NCI-H1417 treated with DMSO at 0.1 percent for 48 hours (cell line): ENCODE results near the gene CELF3.
"Not testable (repeated sequence)": the region's sequence is repeated elsewhere in the genome, so short reads cannot be mapped to it uniquely, and the experiment has no call there.

Experiments
- DNase-seq: peaks from one replicate; lab custom pipeline; 2025; lab: John Stamatoyannopoulos, UW

The CELF3 gene

GRCh38 chr1:151716771-151717631 is at the start of gene CELF3:
TSS of gene CELF3 (minus strand) at chr1:151716803. CDS start at chr1:151716020, 783 bp downstream.
- DNase-seq, result peak; percentile 91

- no peak for DNase-seq
These were observed 47.4 kb upstream of the CELF3 start for GRCh38 chr1:151763990-151764389.

GRCh38 chr1:151762941-151763921 is 46.6 kb upstream of the CELF3 start, which contains the start of gene MRPL9:
TSS of gene MRPL9 (minus strand) at chr1:151763496. CDS start at chr1:151763479, 17 bp downstream.
- peak; percentile 61 for DNase-seq

GRCh38 chr1:151760597-151761385 is 44.2 kb upstream of the CELF3 start:
- no peak for DNase-seq

- DNase-seq, result no peak
These were observed 42.6 kb upstream of the CELF3 start for GRCh38 chr1:151759241-151759640.

GRCh38 chr1:151756291-151756690 is 39.7 kb upstream of the CELF3 start:
- no peak for DNase-seq

- no peak for DNase-seq
These were observed 24.9 kb upstream of the CELF3 start for GRCh38 chr1:151741516-151741915.

- no peak for DNase-seq
These were observed 23.2 kb upstream of the CELF3 start for GRCh38 chr1:151739590-151740355.

GRCh38 chr1:151737479-151737878 is 20.9 kb upstream of the CELF3 start:
- DNase-seq, result no peak

- no peak for DNase-seq
These were observed 20.4 kb upstream of the CELF3 start for GRCh38 chr1:151737026-151737425.

GRCh38 chr1:151733995-151734394 is 17.4 kb upstream of the CELF3 start:
- DNase-seq, result not testable (repeated sequence)

GRCh38 chr1:151733126-151733525 is 16.5 kb upstream of the CELF3 start:
- DNase-seq, result no peak

- no peak for DNase-seq
These were observed 13.3 kb upstream of the CELF3 start for GRCh38 chr1:151729966-151730291.

- DNase-seq, result no peak
These were observed 12.8 kb upstream of the CELF3 start for GRCh38 chr1:151729157-151729965.

- DNase-seq, result no peak
These were observed 11.8 kb upstream of the CELF3 start for GRCh38 chr1:151728151-151729054.

GRCh38 chr1:151723726-151724370 is 7.2 kb upstream of the CELF3 start:
- no peak for DNase-seq

- no peak for DNase-seq
These were observed 5.3 kb upstream of the CELF3 start for GRCh38 chr1:151721788-151722510.
